ENCODE results near the gene SUSD5. TPM values are rescaled to one million over a fixed set of nuclear protein-coding genes. Genes with fewer than 3 reads are reported as not detected.

Gene SUSD5
- total RNA-seq, 4 donors from 2014 or later, result 0.32 to 0.55 TPM; not detected in 2

- 0 to 22% methylated on average over 1 to 2 of the region's 2 CpGs for WGBS, 2 donors (ENCODE audit: low coverage in 1 of 2)
- Histone ChIP-seq H3K4me1 (no peaks in the 10 kb centered on the region), H3K36me3 (no peaks in the 10 kb centered on the region), H3K4me3 (no peak overlapping the region), H3K27ac (no peak overlapping the region), H3K9me3 (no peaks in the 10 kb centered on the region), H3K27me3 (no peaks in the 10 kb centered on the region)
- in situ Hi-C loops (cut with MboI; ENCODE audit: low pct_ligation_motif_present in 1 of 4, low pct_unique_long_range_greater_than_20kb in 1 of 4, low sequenced_read_pairs in 3 of 4) (no loop called here), intact Hi-C loops (cut with DNase I; ENCODE audit: low total_unique reads) (no loop called here)
- TF ChIP-seq CTCF (IDR thresholded peaks at IDR 0.05) (no peak), POLR2A (IDR thresholded peaks at IDR 0.05) (no peak), POLR2AphosphoS5 (IDR thresholded peaks at IDR 0.05) (no peak), EP300 (IDR thresholded peaks at IDR 0.05; ENCODE audit: low read depth) (no peak)
- no peak for DNase-seq
Measured at GRCh38 chr3:33173103-33173502, 45.5 kb downstream of the SUSD5 start.

DNA sequence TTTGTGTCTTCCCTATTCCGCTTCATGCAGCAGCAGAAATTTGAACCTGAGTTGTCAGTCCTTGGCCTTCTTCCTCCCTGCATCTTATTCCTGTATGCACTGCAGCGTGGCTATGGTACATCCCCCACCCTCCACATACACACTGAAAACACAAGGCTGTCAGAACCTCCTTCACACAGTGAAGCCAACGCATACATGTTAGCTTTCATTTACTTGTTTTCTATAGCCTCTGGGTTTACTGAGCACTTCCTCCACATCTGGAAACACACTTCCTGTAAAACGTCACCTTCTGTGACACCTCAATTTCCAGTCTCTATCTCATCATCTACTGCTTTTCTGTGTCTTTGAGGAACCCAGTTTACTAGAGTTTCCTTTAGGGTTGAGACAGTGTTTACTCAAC is 47.0 kb downstream of the SUSD5 start:
- in situ Hi-C loops (cut with MboI; ENCODE audit: low pct_ligation_motif_present in 1 of 4, low pct_unique_long_range_greater_than_20kb in 1 of 4, low sequenced_read_pairs in 3 of 4), result no loop called here
- intact Hi-C loops (cut with DNase I; ENCODE audit: low total_unique reads), result no loop called here
- Histone ChIP-seq H3K36me3 (no peaks in the 10 kb centered on the region), H3K4me3 (no peak overlapping the region), H3K27ac (no peak overlapping the region), H3K27me3 (no peaks in the 10 kb centered on the region), H3K4me1 (no peaks in the 10 kb centered on the region), H3K9me3 (no peaks in the 10 kb centered on the region)
- 63 to 67% methylated on average over 3 to 4 of the region's 4 CpGs for WGBS, 2 donors (ENCODE audit: low coverage in 1 of 2)
- no peak for DNase-seq
- no peak for TF ChIP-seq EP300 (IDR thresholded peaks at IDR 0.05; ENCODE audit: low read depth)
- TF ChIP-seq POLR2A (IDR thresholded peaks at IDR 0.05), result no peak
- TF ChIP-seq CTCF (IDR thresholded peaks at IDR 0.05), result no peak
- TF ChIP-seq POLR2AphosphoS5 (IDR thresholded peaks at IDR 0.05), result no peak

DNA sequence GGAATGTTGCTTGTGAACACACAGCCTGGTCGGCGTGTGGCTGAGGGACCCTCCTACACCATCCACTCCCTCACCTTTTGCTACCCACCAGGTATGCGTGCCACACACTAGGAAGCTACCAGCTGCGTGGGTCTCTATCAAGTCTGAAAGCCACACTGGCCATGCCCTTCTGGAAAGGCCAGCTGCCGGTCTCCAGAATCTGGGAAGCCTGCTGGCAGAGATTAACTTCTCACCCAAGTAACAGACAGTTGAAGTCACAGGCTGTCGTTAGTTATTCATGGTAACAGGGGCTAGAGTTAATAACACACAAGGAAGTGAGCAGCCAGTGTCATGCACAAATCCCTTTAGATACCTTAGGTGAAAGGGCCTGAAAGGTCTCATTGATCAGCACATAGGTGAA is 48.1 kb downstream of the SUSD5 start:
- DNase-seq, result no peak
- in situ Hi-C loops (cut with MboI; ENCODE audit: low pct_ligation_motif_present in 1 of 4, low pct_unique_long_range_greater_than_20kb in 1 of 4, low sequenced_read_pairs in 3 of 4) (no loop called here), intact Hi-C loops (cut with DNase I; ENCODE audit: low total_unique reads) (no loop called here)
- no peak overlapping the region for H3K4me3 ChIP-seq
- H3K9me3 ChIP-seq, result no peaks in the 10 kb centered on the region
- no peak overlapping the region for H3K27ac ChIP-seq
- H3K36me3 ChIP-seq, result no peaks in the 10 kb centered on the region
- 92 to 100% methylated on average over 1 to 6 of the region's 6 CpGs for WGBS, 2 donors (ENCODE audit: low coverage in 1 of 2)
- no peaks in the 10 kb centered on the region for H3K27me3 ChIP-seq
- TF ChIP-seq CTCF (IDR thresholded peaks at IDR 0.05), result no peak
- TF ChIP-seq POLR2A (IDR thresholded peaks at IDR 0.05), result no peak
- no peak for TF ChIP-seq EP300 (IDR thresholded peaks at IDR 0.05; ENCODE audit: low read depth)
- no peaks in the 10 kb centered on the region for H3K4me1 ChIP-seq

DNA sequence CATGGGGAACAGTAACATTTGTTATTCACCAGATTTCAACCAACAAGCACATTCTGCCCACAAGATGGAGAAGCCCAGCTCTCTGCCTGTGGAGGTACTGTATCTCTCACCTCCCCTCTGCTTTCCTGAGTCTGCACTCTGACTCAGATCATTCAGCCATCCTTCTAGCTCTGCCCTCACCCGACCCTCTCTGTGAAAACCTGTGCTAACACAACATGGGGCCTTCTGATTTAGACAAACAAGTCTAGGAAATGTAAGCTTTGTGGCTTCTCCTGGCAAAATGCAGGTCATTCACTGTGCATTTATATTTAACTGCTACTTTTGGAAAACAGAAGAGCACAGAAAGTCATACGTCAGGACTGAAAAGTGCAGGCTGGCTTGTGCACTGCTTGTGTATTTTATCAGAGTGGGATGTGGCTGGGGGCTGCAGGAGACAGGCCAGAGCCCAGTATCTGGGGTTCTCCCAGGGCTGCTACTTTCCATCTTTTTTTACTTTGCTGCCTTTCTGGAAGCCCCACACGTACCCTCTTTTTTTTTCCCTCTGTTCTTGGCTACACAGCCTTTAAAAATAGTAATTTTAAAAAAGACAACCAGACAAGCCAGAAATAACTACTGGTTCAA is 50.8 kb downstream of the SUSD5 start:
- intact Hi-C loops (cut with DNase I; ENCODE audit: low total_unique reads), result no loop called here

More for the DNA sequence above, 50.8 kb downstream of the SUSD5 start:
- Histone ChIP-seq H3K9me3 (no peaks in the 10 kb centered on the region), H3K27ac (no peak overlapping the region), H3K27me3 (no peaks in the 10 kb centered on the region), H3K4me3 (no peak overlapping the region), H3K36me3 (no peaks in the 10 kb centered on the region), H3K4me1 (peaks cover 0 to 3% (median 0%) of the 10 kb centered on the region in 4 donors)
- DNase-seq, result no peak
- 59 to 81% methylated on average over 3 of the region's 3 CpGs for WGBS, 2 donors (ENCODE audit: low coverage in 1 of 2)
- in situ Hi-C loops (cut with MboI; ENCODE audit: low pct_ligation_motif_present in 1 of 4, low pct_unique_long_range_greater_than_20kb in 1 of 4, low sequenced_read_pairs in 3 of 4), result no loop called here
- TF ChIP-seq EP300 (IDR thresholded peaks at IDR 0.05; ENCODE audit: low read depth) (no peak), CTCF (IDR thresholded peaks at IDR 0.05) (no peak), POLR2AphosphoS5 (IDR thresholded peaks at IDR 0.05) (no peak), POLR2A (IDR thresholded peaks at IDR 0.05) (no peak)
